HEK293T (cell line): ENCODE data around the gene PEAK1.

Experiments used
- FOXA1 ChIP-seq: fragments of 450-650 bp; IDR thresholded peaks from 2 replicates; pipeline ENCODE4 v1.6.1; 2016; ENCODE audit warnings: mild to moderate bottlenecking
- FOXK2 ChIP-seq: fragments of 450-650 bp; IDR thresholded peaks from 2 replicates; pipeline ENCODE4 v1.6.1; 2016; ENCODE audit warnings: mild to moderate bottlenecking
- L3MBTL2 ChIP-seq: fragments of 450-650 bp; conservative IDR thresholded peaks from 2 replicates; pipeline ENCODE4 v1.6.1; 2016; ENCODE audit warnings: mild to moderate bottlenecking
- SP1 ChIP-seq: fragments of 450-650 bp; IDR thresholded peaks from 2 replicates; pipeline ENCODE4 v1.6.1; 2017

GRCh38 chr15:77191230-77191834 lies 228.6 kb downstream of the PEAK1 start:
- no peak for TF ChIP-seq FOXK2
- no peak for TF ChIP-seq SP1
- no peak for TF ChIP-seq L3MBTL2
- no peak for TF ChIP-seq FOXA1
